Breast epithelium (tissue), 4 donors: ENCODE measurements around the gene PDZD2. TPM values are rescaled to one million over a fixed set of nuclear protein-coding genes. Genes with fewer than 3 reads are reported as not detected.

ENCODE experiments used
- DNase-seq, 2 donors: peaks; one replicate each; pipeline ENCODE4 v3.0.0-alpha.2; 2019; ENCODE audit warnings: low spot score in 2 of 2
- H3K27ac ChIP-seq, 2 donors: fragments of 200-600 bp; sonication (generic) in 1 of 2; one replicate each; pipeline ENCODE4 v1.5.1; 2016 to 2019; ENCODE audit warnings: mild to moderate bottlenecking in 1 of 2
- H3K27me3 ChIP-seq, 2 donors: fragments of 200-600 bp; sonication (generic) in 1 of 2; one replicate each; pipeline versions ENCODE4 v1.5.1 to v1.6.0; 2017 to 2019; ENCODE audit warnings: control low read depth in 1 of 2, mild to moderate bottlenecking in 1 of 2
- H3K36me3 ChIP-seq: fragments of 200-600 bp; one replicate; pipeline ENCODE4 v1.5.1; 2019
- H3K4me1 ChIP-seq, 2 donors: fragments of 200-600 bp; sonication (generic); one replicate each; pipeline ENCODE4 v1.5.1; 2016 to 2019; ENCODE audit warnings: control low read depth in 1 of 2
- H3K4me3 ChIP-seq, 3 donors: fragments of 200-600 bp; sonication (generic); 1 replicate in 2 of 3; 2 replicates in 1 of 3; pipeline ENCODE4 v1.5.1; 2016 to 2019; ENCODE audit warnings: mild to moderate bottlenecking in 3 of 3, moderate library complexity in 2 of 3
- H3K9me3 ChIP-seq, 2 donors: fragments of 200-600 bp; sonication (generic) in 1 of 2; one replicate each; pipeline ENCODE4 v1.5.1; 2016 to 2019; ENCODE audit warnings: control low read depth in 1 of 2
- POLR2A ChIP-seq: fragments of 450-650 bp; IDR thresholded peaks from one replicate; pipeline ENCODE4 v1.6.1; 2016; ENCODE audit warnings: antibody characterized with exemption, mild to moderate bottlenecking, moderate library complexity
- POLR2AphosphoS5 ChIP-seq, 3 donors: sonication (generic); formaldehyde crosslinking; IDR thresholded peaks; one replicate each; pipeline ENCODE4 v1.6.1; 2017; ENCODE audit warnings: antibody characterized with exemption in 3 of 3
- intact Hi-C: fragments of 100-400 bp; cut with DNase I; formaldehyde crosslinking; loops from one replicate; pipeline ENCODE4 v1.15.1; 2023; ENCODE audit warnings: low total_unique reads
- total RNA-seq, 3 donors: library from RNA; depleted of rRNA; stranded (reverse); fragments of >200 nt; gene quantifications; one replicate each; pipeline ENCODE4 v1.1.0, GENCODE V29; 2016
- TF ChIP-seq, protein P1 (sequence below), 3 donors: fragments of 450-650 bp; IDR thresholded peaks; one replicate each; pipeline ENCODE4 v1.5.1; 2016 to 2017; ENCODE audit warnings: antibody characterized with exemption in 3 of 3, mild to moderate bottlenecking in 3 of 3, moderate library complexity in 3 of 3

The PDZD2 gene
- total RNA-seq, 3 donors from 2014 or later = 16.8 to 23.3 (median 17.7) TPM

DNA sequence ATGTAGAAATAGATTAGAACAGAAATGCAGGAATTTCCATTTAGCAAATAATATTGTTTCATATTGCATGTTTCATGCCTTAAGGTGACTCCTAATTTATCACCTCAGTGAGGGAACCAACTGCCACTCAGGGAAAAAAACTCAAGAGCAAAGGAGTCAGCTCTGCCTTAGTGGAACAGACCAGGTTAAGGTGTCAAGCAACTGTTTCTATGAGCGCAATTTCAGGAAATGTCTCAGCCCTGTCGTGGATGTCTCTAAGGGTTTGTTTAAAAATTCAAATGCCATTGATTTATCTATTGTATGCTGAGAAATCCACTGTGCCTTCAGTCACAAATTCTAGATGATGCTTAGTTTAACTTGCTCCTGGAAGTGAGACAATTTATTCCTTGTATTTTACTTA, 34.7 kb upstream of the PDZD2 start:
- TF ChIP-seq, protein P1, sequence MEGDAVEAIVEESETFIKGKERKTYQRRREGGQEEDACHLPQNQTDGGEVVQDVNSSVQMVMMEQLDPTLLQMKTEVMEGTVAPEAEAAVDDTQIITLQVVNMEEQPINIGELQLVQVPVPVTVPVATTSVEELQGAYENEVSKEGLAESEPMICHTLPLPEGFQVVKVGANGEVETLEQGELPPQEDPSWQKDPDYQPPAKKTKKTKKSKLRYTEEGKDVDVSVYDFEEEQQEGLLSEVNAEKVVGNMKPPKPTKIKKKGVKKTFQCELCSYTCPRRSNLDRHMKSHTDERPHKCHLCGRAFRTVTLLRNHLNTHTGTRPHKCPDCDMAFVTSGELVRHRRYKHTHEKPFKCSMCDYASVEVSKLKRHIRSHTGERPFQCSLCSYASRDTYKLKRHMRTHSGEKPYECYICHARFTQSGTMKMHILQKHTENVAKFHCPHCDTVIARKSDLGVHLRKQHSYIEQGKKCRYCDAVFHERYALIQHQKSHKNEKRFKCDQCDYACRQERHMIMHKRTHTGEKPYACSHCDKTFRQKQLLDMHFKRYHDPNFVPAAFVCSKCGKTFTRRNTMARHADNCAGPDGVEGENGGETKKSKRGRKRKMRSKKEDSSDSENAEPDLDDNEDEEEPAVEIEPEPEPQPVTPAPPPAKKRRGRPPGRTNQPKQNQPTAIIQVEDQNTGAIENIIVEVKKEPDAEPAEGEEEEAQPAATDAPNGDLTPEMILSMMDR (IDR thresholded peaks at IDR 0.05) = no peak
- TF ChIP-seq POLR2AphosphoS5 (IDR thresholded peaks at IDR 0.05) (no peak), POLR2A (no peak)
- no peaks in the 10 kb centered on the region for H3K4me1 ChIP-seq
- no peaks in the 10 kb centered on the region for H3K27me3 ChIP-seq
- intact Hi-C loops = loop anchor here (5.0 kb wide), 1 partner anchor 293 kb away; no protein-coding TSS in a partner anchor
- no peak overlapping the region for H3K4me3 ChIP-seq
- H3K36me3 ChIP-seq = no peaks in the 10 kb centered on the region
- no peak overlapping the region for H3K27ac ChIP-seq
- no peak for DNase-seq
- H3K9me3 ChIP-seq = no peaks in the 10 kb centered on the region

DNA sequence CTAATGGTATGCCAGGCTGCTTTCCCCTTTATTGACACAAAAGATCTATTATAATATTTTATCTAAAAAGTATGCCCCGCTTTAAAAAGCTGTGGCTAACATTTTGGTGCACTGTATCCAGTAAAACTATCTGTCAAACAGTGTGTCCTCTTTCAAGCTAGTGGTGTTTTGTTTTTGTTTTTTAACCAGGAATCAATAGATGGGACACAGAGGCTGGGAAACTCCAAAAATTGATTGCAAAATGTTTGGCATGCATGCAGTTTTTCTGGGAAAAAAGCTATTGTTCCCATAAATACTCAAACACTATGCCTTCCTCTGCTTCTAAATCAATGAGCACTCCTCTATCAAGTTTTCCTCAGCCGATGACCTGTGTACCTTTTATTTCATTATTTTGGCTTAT, 34.3 kb upstream of the PDZD2 start:
- intact Hi-C loops = loop anchor here (5.0 kb wide), 1 partner anchor 293 kb away; no protein-coding TSS in a partner anchor
- no peaks in the 10 kb centered on the region for H3K36me3 ChIP-seq
- H3K27me3 ChIP-seq = no peaks in the 10 kb centered on the region
- no peak for TF ChIP-seq POLR2AphosphoS5 (IDR thresholded peaks at IDR 0.05)
- no peak for DNase-seq
- no peaks in the 10 kb centered on the region for H3K9me3 ChIP-seq
- H3K4me1 ChIP-seq = no peaks in the 10 kb centered on the region
- H3K27ac ChIP-seq = no peak overlapping the region
- no peak overlapping the region for H3K4me3 ChIP-seq

DNA sequence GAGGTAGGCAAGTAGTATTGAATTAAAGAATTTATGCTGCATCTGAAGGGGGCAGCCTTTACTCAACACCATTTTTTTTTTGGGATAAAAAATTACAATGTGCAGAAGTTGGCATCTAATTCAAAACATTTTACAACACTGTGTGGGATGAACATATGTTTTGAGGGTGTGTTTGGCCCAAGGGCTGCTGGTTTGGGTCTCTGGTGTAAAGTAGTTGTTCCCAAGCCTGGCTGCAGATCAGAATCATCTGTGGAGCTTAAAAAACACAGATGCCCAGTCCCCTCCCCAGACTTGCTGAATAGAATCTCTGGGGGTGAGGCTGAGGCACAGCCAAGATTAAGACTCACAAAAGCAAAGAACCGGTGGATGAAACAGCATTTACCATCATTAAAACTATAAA, 33.0 kb upstream of the PDZD2 start:
- Histone ChIP-seq H3K4me3 (no peak overlapping the region), H3K36me3 (no peaks in the 10 kb centered on the region), H3K9me3 (no peaks in the 10 kb centered on the region), H3K4me1 (no peaks in the 10 kb centered on the region), H3K27ac (no peak overlapping the region), H3K27me3 (no peaks in the 10 kb centered on the region)
- intact Hi-C loops = no loop called here
- TF ChIP-seq POLR2AphosphoS5 (IDR thresholded peaks at IDR 0.05) = no peak
- TF ChIP-seq POLR2A = no peak
- TF ChIP-seq, protein P1 (IDR thresholded peaks at IDR 0.05) = no peak
- DNase-seq = no peak

DNA sequence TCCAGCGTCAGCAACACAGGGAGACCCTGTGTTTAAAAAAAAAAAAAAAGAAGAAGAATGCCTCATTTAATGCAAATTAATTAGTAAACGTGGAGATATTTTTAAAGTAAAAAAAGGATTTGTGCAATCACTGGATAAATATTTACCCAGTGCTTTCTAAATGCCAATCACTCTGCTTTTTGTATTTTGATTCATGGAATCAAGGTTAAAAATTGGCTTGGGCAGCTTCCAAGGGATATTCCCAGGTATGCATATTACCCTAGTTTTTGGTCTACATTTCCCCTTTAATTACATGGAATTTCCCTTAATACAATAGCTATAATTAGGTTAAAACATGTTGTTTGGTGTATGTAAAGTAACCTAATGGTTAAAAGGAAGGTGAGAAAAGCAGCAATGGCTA, 31.4 kb upstream of the PDZD2 start:
- no peak for TF ChIP-seq POLR2AphosphoS5 (IDR thresholded peaks at IDR 0.05)
- TF ChIP-seq, protein P1 (IDR thresholded peaks at IDR 0.05) = no peak
- TF ChIP-seq POLR2A = no peak
- no peaks in the 10 kb centered on the region for H3K27me3 ChIP-seq

DNA sequence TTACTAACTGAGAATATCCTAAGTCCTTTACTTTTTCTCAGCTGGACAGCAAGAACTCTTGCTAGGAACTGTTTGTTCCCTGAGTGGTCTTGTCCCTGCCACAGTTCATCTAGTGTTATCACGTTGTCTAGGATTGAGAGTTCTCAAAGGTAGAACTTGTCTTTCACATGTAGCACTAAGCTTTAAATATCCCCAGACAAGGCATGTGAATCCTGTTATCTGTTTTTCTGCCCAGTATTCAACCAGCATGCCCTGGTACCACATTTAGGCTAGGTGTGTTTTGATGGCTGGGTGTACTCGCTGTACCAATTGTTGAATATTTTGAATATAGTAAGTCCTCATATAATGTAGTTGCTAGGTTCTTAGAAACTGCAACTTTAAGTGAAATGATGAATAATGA, 27.9 kb upstream of the PDZD2 start:
- Histone ChIP-seq H3K36me3 (no peaks in the 10 kb centered on the region), H3K4me1 (no peaks in the 10 kb centered on the region), H3K27ac (no peak overlapping the region), H3K27me3 (no peaks in the 10 kb centered on the region), H3K9me3 (no peaks in the 10 kb centered on the region), H3K4me3 (no peak overlapping the region)
- no peak for DNase-seq
- intact Hi-C loops = no loop called here
- TF ChIP-seq, protein P1 (IDR thresholded peaks at IDR 0.05) = no peak
- TF ChIP-seq POLR2A (no peak), POLR2AphosphoS5 (IDR thresholded peaks at IDR 0.05) (no peak)

More for the DNA sequence above, 31.4 kb upstream of the PDZD2 start:
- Histone ChIP-seq H3K27ac (no peak overlapping the region), H3K36me3 (no peaks in the 10 kb centered on the region), H3K4me3 (no peak overlapping the region), H3K9me3 (no peaks in the 10 kb centered on the region), H3K4me1 (no peaks in the 10 kb centered on the region)
- intact Hi-C loops = no loop called here
- no peak for DNase-seq

DNA sequence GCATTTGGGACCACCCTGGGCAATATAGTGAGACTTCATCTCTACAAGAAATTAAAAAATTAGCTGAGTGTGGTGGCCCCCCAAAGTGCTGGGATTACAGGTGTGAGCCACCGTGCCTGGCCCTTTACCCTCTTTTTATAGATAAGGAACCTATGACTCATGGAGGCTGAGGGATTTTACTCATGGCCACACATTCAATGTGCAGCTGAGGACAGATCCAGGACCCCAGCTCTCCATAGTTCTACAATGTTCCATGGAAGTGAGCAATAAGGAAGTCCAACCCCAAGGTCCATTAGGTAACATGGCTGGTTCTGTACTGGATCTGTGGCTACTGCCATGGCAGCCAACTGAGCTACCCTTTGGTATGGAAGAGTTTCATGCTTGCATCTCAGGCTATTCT, 25.3 kb upstream of the PDZD2 start:
- no peak for DNase-seq
- intact Hi-C loops = no loop called here
- H3K4me3 ChIP-seq = no peak overlapping the region
- H3K27me3 ChIP-seq = no peaks in the 10 kb centered on the region
- H3K4me1 ChIP-seq = no peaks in the 10 kb centered on the region
- no peaks in the 10 kb centered on the region for H3K36me3 ChIP-seq
- TF ChIP-seq POLR2A = no peak
- TF ChIP-seq POLR2AphosphoS5 (IDR thresholded peaks at IDR 0.05) = no peak
- TF ChIP-seq, protein P1 (IDR thresholded peaks at IDR 0.05) = no peak
- no peak overlapping the region for H3K27ac ChIP-seq
- no peaks in the 10 kb centered on the region for H3K9me3 ChIP-seq
